Measurements from ENCODE around the gene EPSTI1. TPM values are rescaled to one million over a fixed set of nuclear protein-coding genes. Genes with fewer than 3 reads are reported as not detected.

EPSTI1 gene
- total RNA-seq, 1 donor: 30.8 TPM

GRCh38 chr13:42971691-42972347, 20.2 kb downstream of the EPSTI1 start:
- H3K36me3 ChIP-seq (ENCODE audit: insufficient read depth, low read length): no peaks in the 10 kb centered on the region
- no peaks in the 10 kb centered on the region for H4K20me1 ChIP-seq (ENCODE audit: insufficient read depth, low read length)
- peak overlapping the region; percentile 29 for H2AFZ ChIP-seq (ENCODE audit: low read length)
- H3K27me3 ChIP-seq (ENCODE audit: insufficient read depth, low read length): no peaks in the 10 kb centered on the region
- peak overlapping the region; percentile 44 for H3K27ac ChIP-seq (ENCODE audit: low read depth, low read length)
- H3K4me2 ChIP-seq (ENCODE audit: insufficient read depth, low read length): peak overlapping the region; percentile 39
- DNase-seq (ENCODE audit: insufficient read length, low spot score, missing footprints): no peak
- no peaks in the 10 kb centered on the region for H3K9me3 ChIP-seq (ENCODE audit: low read depth, low read length)
- H3K4me1 ChIP-seq (ENCODE audit: insufficient read depth, low read length): peaks cover 18% of the 10 kb centered on the region
- TF ChIP-seq CTCF (IDR thresholded peaks at IDR 0.05; ENCODE audit: extremely low read depth, low read depth, low read length): no peak
- H3K79me2 ChIP-seq (ENCODE audit: insufficient read depth, low read length): no peaks in the 10 kb centered on the region
- H3K4me3 ChIP-seq (ENCODE audit: insufficient read depth, low read length): no peak overlapping the region

GRCh38 chr13:42970824-42971690, 21.0 kb downstream of the EPSTI1 start:
- no peak for DNase-seq (ENCODE audit: insufficient read length, low spot score, missing footprints)
- Histone ChIP-seq H3K4me2 (ENCODE audit: insufficient read depth, low read length) (peak overlapping the region; percentile 39), H3K9me3 (ENCODE audit: low read depth, low read length) (no peaks in the 10 kb centered on the region), H3K4me1 (ENCODE audit: insufficient read depth, low read length) (peaks cover 18% of the 10 kb centered on the region), H3K4me3 (ENCODE audit: insufficient read depth, low read length) (no peak overlapping the region), H3K27me3 (ENCODE audit: insufficient read depth, low read length) (no peaks in the 10 kb centered on the region), H3K27ac (ENCODE audit: low read depth, low read length) (peak overlapping the region; percentile 44), H3K79me2 (ENCODE audit: insufficient read depth, low read length) (no peaks in the 10 kb centered on the region), H4K20me1 (ENCODE audit: insufficient read depth, low read length) (no peaks in the 10 kb centered on the region), H2AFZ (ENCODE audit: low read length) (peak overlapping the region; percentile 29), H3K36me3 (ENCODE audit: insufficient read depth, low read length) (no peaks in the 10 kb centered on the region)
- TF ChIP-seq CTCF (IDR thresholded peaks at IDR 0.05; ENCODE audit: extremely low read depth, low read depth, low read length): peak; percentile 80

GRCh38 chr13:42969565-42970172, 22.4 kb downstream of the EPSTI1 start:
- Histone ChIP-seq H3K79me2 (ENCODE audit: insufficient read depth, low read length) (no peaks in the 10 kb centered on the region), H3K27me3 (ENCODE audit: insufficient read depth, low read length) (no peaks in the 10 kb centered on the region), H3K9me3 (ENCODE audit: low read depth, low read length) (no peaks in the 10 kb centered on the region), H3K4me2 (ENCODE audit: insufficient read depth, low read length) (no peak overlapping the region), H3K36me3 (ENCODE audit: insufficient read depth, low read length) (no peaks in the 10 kb centered on the region), H2AFZ (ENCODE audit: low read length) (no peak overlapping the region), H3K4me1 (ENCODE audit: insufficient read depth, low read length) (peaks cover 22% of the 10 kb centered on the region), H3K27ac (ENCODE audit: low read depth, low read length) (no peak overlapping the region), H3K4me3 (ENCODE audit: insufficient read depth, low read length) (no peak overlapping the region), H4K20me1 (ENCODE audit: insufficient read depth, low read length) (no peaks in the 10 kb centered on the region)
- peak; percentile 86 for TF ChIP-seq CTCF (IDR thresholded peaks at IDR 0.05; ENCODE audit: extremely low read depth, low read depth, low read length)
- no peak for DNase-seq (ENCODE audit: insufficient read length, low spot score, missing footprints)

GRCh38 chr13:42968906-42969305, 23.1 kb downstream of the EPSTI1 start:
- no peaks in the 10 kb centered on the region for H3K9me3 ChIP-seq (ENCODE audit: low read depth, low read length)
- H3K36me3 ChIP-seq (ENCODE audit: insufficient read depth, low read length): no peaks in the 10 kb centered on the region
- DNase-seq (ENCODE audit: insufficient read length, low spot score, missing footprints): no peak
- H3K4me1 ChIP-seq (ENCODE audit: insufficient read depth, low read length): peaks cover 22% of the 10 kb centered on the region
- no peak overlapping the region for H3K4me3 ChIP-seq (ENCODE audit: insufficient read depth, low read length)
- H2AFZ ChIP-seq (ENCODE audit: low read length): no peak overlapping the region
- H3K4me2 ChIP-seq (ENCODE audit: insufficient read depth, low read length): no peak overlapping the region
- H3K27ac ChIP-seq (ENCODE audit: low read depth, low read length): no peak overlapping the region
- no peak for TF ChIP-seq CTCF (IDR thresholded peaks at IDR 0.05; ENCODE audit: extremely low read depth, low read depth, low read length)
- H3K27me3 ChIP-seq (ENCODE audit: insufficient read depth, low read length): no peaks in the 10 kb centered on the region
- no peaks in the 10 kb centered on the region for H4K20me1 ChIP-seq (ENCODE audit: insufficient read depth, low read length)
- no peaks in the 10 kb centered on the region for H3K79me2 ChIP-seq (ENCODE audit: insufficient read depth, low read length)
